GM15510 (cell line): ENCODE measurements around the gene PTPN1.
A peak's percentile ranks its signal among the peaks of the same experiment; 100 is the strongest.

Experiments
- POLR2A ChIP-seq: IDR thresholded peaks from 3 replicates; pipeline ENCODE4 v1.6.1; 2011; ENCODE audit warnings: borderline replicate concordance; ENCODE audit not compliant: insufficient read length; ENCODE audit errors: extremely low read depth

Gene PTPN1

GRCh38 chr20:50591233-50591852, 81.2 kb downstream of the PTPN1 start:
- no peak for TF ChIP-seq POLR2A

- peak; percentile 7 for TF ChIP-seq POLR2A
These were observed 82.3 kb downstream of the PTPN1 start for GRCh38 chr20:50592282-50593004.

- no peak for TF ChIP-seq POLR2A
These were observed 82.8 kb downstream of the PTPN1 start for GRCh38 chr20:50593005-50593335.

GRCh38 chr20:50594231-50594590, 84.0 kb downstream of the PTPN1 start:
- no peak for TF ChIP-seq POLR2A

- TF ChIP-seq POLR2A, result no peak
These were observed 84.6 kb downstream of the PTPN1 start for GRCh38 chr20:50594591-50595432.

- TF ChIP-seq POLR2A, result no peak
These were observed 85.3 kb downstream of the PTPN1 start for GRCh38 chr20:50595433-50595895.

GRCh38 chr20:50595988-50596693, 86.0 kb downstream of the PTPN1 start:
- no peak for TF ChIP-seq POLR2A

GRCh38 chr20:50596694-50597021, 86.5 kb downstream of the PTPN1 start:
- no peak for TF ChIP-seq POLR2A

- TF ChIP-seq POLR2A, result no peak
These were observed 87.3 kb downstream of the PTPN1 start for GRCh38 chr20:50597406-50597969.

- no peak for TF ChIP-seq POLR2A
These were observed 87.9 kb downstream of the PTPN1 start for GRCh38 chr20:50598074-50598473.

GRCh38 chr20:50600281-50600895, 90.2 kb downstream of the PTPN1 start:
- no peak for TF ChIP-seq POLR2A

GRCh38 chr20:50601511-50602431, 91.6 kb downstream of the PTPN1 start:
- no peak for TF ChIP-seq POLR2A

GRCh38 chr20:50602432-50603088, 92.4 kb downstream of the PTPN1 start:
- no peak for TF ChIP-seq POLR2A

GRCh38 chr20:50604451-50604850, 94.3 kb downstream of the PTPN1 start:
- TF ChIP-seq POLR2A, result no peak

- no peak for TF ChIP-seq POLR2A
These were observed 95.0 kb downstream of the PTPN1 start for GRCh38 chr20:50605136-50605535.
